Measurements from ENCODE around the gene BCAR3.
"Not testable (repeated sequence)": the region's sequence is repeated elsewhere in the genome, so short reads cannot be mapped to it uniquely, and the experiment has no call there.

Gene BCAR3

DNA sequence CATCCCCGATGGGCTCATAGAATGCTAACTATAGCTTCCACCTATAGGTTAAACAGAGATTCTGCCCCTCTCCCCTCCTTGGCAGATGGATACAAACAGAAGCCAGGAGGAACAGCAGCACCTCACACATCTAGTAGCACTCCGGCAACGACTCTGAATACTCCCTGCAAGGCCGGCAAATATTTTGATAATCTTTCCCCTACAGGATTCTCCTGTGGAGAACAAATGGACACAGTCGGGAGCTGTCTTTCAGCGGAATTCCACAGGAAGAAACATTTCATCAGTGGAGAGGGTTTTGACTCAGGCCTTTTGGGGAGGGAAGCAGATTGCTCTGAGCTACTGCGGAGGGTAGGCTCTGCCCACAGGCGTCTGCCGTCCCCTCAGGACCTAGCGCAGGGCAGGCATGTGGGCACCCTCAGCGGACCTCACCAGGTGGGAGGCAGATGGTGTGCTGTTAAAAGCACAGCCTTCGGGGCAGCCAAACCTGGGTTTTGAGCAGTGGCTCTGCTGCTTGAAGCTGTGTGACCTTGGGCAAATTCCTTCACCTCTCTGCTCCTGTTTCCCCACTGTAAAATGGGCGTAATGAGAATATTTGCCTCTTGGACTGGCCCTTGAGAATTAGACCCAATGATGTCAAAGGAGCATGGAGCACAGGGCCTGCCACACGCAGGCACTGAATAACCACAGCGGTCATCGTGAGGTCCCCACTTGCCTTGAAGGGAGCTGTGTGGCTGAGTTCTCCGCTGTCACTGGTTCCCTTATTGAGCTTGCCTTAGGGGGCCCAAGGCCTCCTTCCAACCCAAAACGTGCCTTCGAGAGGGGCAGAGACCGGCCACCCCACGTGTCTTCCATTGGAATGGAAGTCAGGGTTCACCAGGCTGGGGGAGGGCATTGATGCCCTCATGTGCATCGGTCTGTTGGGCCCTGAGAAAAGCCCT lies 19.2 kb upstream of the BCAR3 start:
- no peak overlapping the region for H3K4me3 Mint-ChIP-seq
- intact Hi-C loops (cut with micrococcal nuclease) = no loop called here
- H3K27ac Mint-ChIP-seq = no peak overlapping the region
- peaks cover 51% of the 10 kb centered on the region for H3K4me1 Mint-ChIP-seq (ENCODE audit: low read depth)
- H3K27me3 Mint-ChIP-seq = no peaks in the 10 kb centered on the region
- no peaks in the 10 kb centered on the region for H3K36me3 Mint-ChIP-seq (ENCODE audit: low read depth)
- no peaks in the 10 kb centered on the region for H3K9me3 Mint-ChIP-seq

DNA sequence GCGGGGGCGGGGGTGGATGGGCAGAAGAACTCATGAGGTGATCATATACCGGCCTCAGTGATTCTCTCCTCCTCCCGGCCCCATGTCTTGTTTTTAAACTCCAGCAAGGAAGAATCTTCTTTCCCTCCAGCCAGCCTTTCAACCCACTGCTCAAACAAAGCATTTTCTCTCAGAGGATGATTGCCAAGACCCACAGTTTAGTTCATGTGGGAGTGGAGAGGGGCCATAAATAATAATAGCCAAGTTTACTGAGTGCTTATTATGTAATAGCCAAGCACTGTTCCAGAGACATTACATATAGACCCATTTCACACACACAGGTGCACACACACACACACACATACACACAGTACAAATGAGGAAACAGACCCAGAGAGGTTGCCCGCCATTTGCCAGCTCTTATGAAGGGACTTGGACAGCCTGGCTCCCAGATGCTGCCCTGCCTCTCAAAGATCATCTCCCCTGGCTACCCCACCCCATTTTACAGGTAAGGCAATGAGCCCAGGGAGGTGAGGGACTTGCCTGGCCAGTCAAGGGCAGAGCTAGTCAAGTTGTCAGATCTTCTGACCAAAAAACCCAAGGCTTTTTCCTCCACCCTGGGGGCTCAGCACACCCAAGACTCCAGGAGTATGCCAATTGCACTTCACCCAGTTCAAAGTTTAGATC lies 18.0 kb upstream of the BCAR3 start:
- intact Hi-C loops (cut with micrococcal nuclease) = no loop called here
- Mint-ChIP-seq H3K4me3 (no peak overlapping the region), H3K9me3 (no peaks in the 10 kb centered on the region), H3K27me3 (no peaks in the 10 kb centered on the region), H3K27ac (no peak overlapping the region), H3K36me3 (ENCODE audit: low read depth) (no peaks in the 10 kb centered on the region), H3K4me1 (ENCODE audit: low read depth) (peaks cover 40% of the 10 kb centered on the region)

GRCh38 chr1:93699049-93699384 lies 17.4 kb upstream of the BCAR3 start:
- no peaks in the 10 kb centered on the region for H3K36me3 Mint-ChIP-seq (ENCODE audit: low read depth)
- no peak overlapping the region for H3K4me3 Mint-ChIP-seq
- no peaks in the 10 kb centered on the region for H3K9me3 Mint-ChIP-seq
- peaks cover 35% of the 10 kb centered on the region for H3K4me1 Mint-ChIP-seq (ENCODE audit: low read depth)
- intact Hi-C loops (cut with micrococcal nuclease) = no loop called here
- H3K27me3 Mint-ChIP-seq = no peaks in the 10 kb centered on the region
- no peak overlapping the region for H3K27ac Mint-ChIP-seq

- no peaks in the 10 kb centered on the region for H3K36me3 Mint-ChIP-seq (ENCODE audit: low read depth)
- no peaks in the 10 kb centered on the region for H3K9me3 Mint-ChIP-seq
- intact Hi-C loops (cut with micrococcal nuclease) = no loop called here
- no peak overlapping the region for H3K27ac Mint-ChIP-seq
- H3K4me1 Mint-ChIP-seq (ENCODE audit: low read depth) = peaks cover 29% of the 10 kb centered on the region
- H3K27me3 Mint-ChIP-seq = no peaks in the 10 kb centered on the region
- no peak overlapping the region for H3K4me3 Mint-ChIP-seq
These were observed 16.9 kb upstream of the BCAR3 start for GRCh38 chr1:93698329-93699048.

DNA sequence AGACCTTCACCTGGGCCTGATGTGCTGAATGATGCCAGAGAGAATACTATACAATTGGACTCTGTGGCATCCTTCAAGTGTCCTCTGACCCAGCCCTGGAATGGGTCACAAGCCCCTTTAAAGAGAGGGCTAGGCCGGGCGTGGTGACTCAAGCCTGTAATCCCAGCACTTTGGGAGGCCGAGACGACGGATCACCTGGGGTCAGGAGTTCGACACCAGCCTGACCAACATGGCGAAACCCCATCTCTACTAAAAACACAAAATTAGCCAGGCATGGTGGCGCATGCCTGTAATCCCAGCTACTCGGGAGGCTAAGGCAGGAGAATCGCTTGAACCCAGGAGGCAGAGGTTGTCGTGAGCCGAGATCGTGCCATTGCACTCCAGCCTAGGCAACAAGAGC lies 15.9 kb upstream of the BCAR3 start:
- intact Hi-C loops (cut with micrococcal nuclease); H3K27ac Mint-ChIP-seq; H3K4me3 Mint-ChIP-seq: not testable (repeated sequence)

GRCh38 chr1:93695411-93696005 lies 13.9 kb upstream of the BCAR3 start:
- no peak overlapping the region for H3K4me3 Mint-ChIP-seq
- no peaks in the 10 kb centered on the region for H3K27me3 Mint-ChIP-seq
- no peaks in the 10 kb centered on the region for H3K9me3 Mint-ChIP-seq
- intact Hi-C loops (cut with micrococcal nuclease) = no loop called here
- H3K27ac Mint-ChIP-seq = no peak overlapping the region
- peaks cover 28% of the 10 kb centered on the region for H3K4me1 Mint-ChIP-seq (ENCODE audit: low read depth)
- H3K36me3 Mint-ChIP-seq (ENCODE audit: low read depth) = no peaks in the 10 kb centered on the region

More for the DNA sequence above, 15.9 kb upstream of the BCAR3 start:
- H3K9me3 Mint-ChIP-seq; H3K27me3 Mint-ChIP-seq; H3K36me3 Mint-ChIP-seq (ENCODE audit: low read depth): not testable (repeated sequence)
- peaks cover 30% of the 10 kb centered on the region for H3K4me1 Mint-ChIP-seq (ENCODE audit: low read depth)

DNA sequence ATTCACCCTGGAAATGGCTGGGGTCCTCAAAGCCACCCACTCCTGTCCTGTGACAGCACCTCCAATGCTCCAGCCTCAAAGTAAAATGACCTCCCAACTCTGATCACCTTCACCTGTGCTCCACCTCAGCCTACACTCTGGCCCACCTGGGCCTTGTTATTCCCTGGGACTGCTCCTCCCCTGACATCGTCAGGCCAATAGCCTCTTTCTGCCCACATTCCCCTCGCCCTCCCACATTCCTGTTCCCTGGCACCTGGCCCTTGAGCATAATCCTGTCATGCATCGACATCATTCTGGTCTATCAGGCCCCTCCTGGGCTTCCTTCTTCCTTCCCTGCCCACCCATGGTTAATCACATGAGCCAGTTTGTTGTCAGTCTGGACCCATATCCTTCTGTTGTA lies 13.2 kb upstream of the BCAR3 start:
- intact Hi-C loops (cut with micrococcal nuclease) = no loop called here
- Mint-ChIP-seq H3K36me3 (ENCODE audit: low read depth) (no peaks in the 10 kb centered on the region), H3K4me3 (no peak overlapping the region), H3K9me3 (no peaks in the 10 kb centered on the region), H3K27ac (no peak overlapping the region), H3K4me1 (ENCODE audit: low read depth) (peaks cover 23% of the 10 kb centered on the region), H3K27me3 (no peaks in the 10 kb centered on the region)

GRCh38 chr1:93694039-93694438 lies 12.4 kb upstream of the BCAR3 start:
- Mint-ChIP-seq H3K4me3 (no peak overlapping the region), H3K4me1 (ENCODE audit: low read depth) (peaks cover 29% of the 10 kb centered on the region), H3K27ac (no peak overlapping the region), H3K36me3 (ENCODE audit: low read depth) (no peaks in the 10 kb centered on the region), H3K9me3 (no peaks in the 10 kb centered on the region), H3K27me3 (no peaks in the 10 kb centered on the region)
- intact Hi-C loops (cut with micrococcal nuclease) = no loop called here

GRCh38 chr1:93692983-93693591 lies 11.4 kb upstream of the BCAR3 start:
- H3K27me3 Mint-ChIP-seq = no peaks in the 10 kb centered on the region
- intact Hi-C loops (cut with micrococcal nuclease) = no loop called here
- H3K27ac Mint-ChIP-seq = peak overlapping the region; percentile 65
- H3K4me1 Mint-ChIP-seq (ENCODE audit: low read depth) = peaks cover 29% of the 10 kb centered on the region
- no peaks in the 10 kb centered on the region for H3K36me3 Mint-ChIP-seq (ENCODE audit: low read depth)
- H3K4me3 Mint-ChIP-seq = no peak overlapping the region
- no peaks in the 10 kb centered on the region for H3K9me3 Mint-ChIP-seq

DNA sequence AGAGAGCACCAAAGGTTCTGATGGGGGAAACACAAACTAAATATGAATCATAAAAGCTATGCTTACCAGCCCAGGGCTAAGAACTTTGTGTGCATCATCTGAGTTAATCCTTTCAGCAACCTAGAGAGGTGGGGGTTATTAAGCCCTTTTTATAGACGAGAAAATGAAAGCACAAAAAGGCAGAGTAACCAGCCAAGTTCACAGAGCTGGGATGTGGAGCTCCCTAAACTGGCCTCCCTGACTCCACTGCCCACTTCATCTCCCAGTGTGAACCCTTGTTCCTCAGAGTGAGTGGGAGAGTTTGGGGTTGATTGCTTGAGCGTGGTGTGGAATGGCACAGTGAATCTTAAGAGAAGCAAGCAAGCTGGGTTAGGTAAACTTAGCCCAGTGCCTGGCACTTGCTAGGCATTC lies 10.8 kb upstream of the BCAR3 start:
- H3K27me3 Mint-ChIP-seq = no peaks in the 10 kb centered on the region

GRCh38 chr1:93692026-93692425 lies 10.4 kb upstream of the BCAR3 start:
- Mint-ChIP-seq H3K27ac (no peak overlapping the region), H3K27me3 (no peaks in the 10 kb centered on the region)
- intact Hi-C loops (cut with micrococcal nuclease) = no loop called here

More for the DNA sequence above, 10.8 kb upstream of the BCAR3 start:
- Mint-ChIP-seq H3K27ac (no peak overlapping the region), H3K4me3 (no peak overlapping the region), H3K9me3 (no peaks in the 10 kb centered on the region), H3K36me3 (ENCODE audit: low read depth) (no peaks in the 10 kb centered on the region), H3K4me1 (ENCODE audit: low read depth) (peaks cover 29% of the 10 kb centered on the region)
- intact Hi-C loops (cut with micrococcal nuclease) = no loop called here

GRCh38 chr1:93690921-93691789 lies 9.5 kb upstream of the BCAR3 start:
- no peaks in the 10 kb centered on the region for H3K36me3 Mint-ChIP-seq (ENCODE audit: low read depth)
- intact Hi-C loops (cut with micrococcal nuclease) = no loop called here
- peaks cover 29% of the 10 kb centered on the region for H3K4me1 Mint-ChIP-seq (ENCODE audit: low read depth)
- no peak overlapping the region for H3K27ac Mint-ChIP-seq
- no peaks in the 10 kb centered on the region for H3K9me3 Mint-ChIP-seq
- H3K27me3 Mint-ChIP-seq = no peaks in the 10 kb centered on the region
- no peak overlapping the region for H3K4me3 Mint-ChIP-seq

More at GRCh38 chr1:93692026-93692425, 10.4 kb upstream of the BCAR3 start:
- peaks cover 29% of the 10 kb centered on the region for H3K4me1 Mint-ChIP-seq (ENCODE audit: low read depth)
- H3K9me3 Mint-ChIP-seq = no peaks in the 10 kb centered on the region
- no peaks in the 10 kb centered on the region for H3K36me3 Mint-ChIP-seq (ENCODE audit: low read depth)
- H3K4me3 Mint-ChIP-seq = no peak overlapping the region

- intact Hi-C loops (cut with micrococcal nuclease) = no loop called here
- H3K4me3 Mint-ChIP-seq = no peak overlapping the region
- no peaks in the 10 kb centered on the region for H3K9me3 Mint-ChIP-seq
- H3K36me3 Mint-ChIP-seq (ENCODE audit: low read depth) = no peaks in the 10 kb centered on the region
- peaks cover 34% of the 10 kb centered on the region for H3K4me1 Mint-ChIP-seq (ENCODE audit: low read depth)
- H3K27ac Mint-ChIP-seq = no peak overlapping the region
- no peaks in the 10 kb centered on the region for H3K27me3 Mint-ChIP-seq
These were observed 8.7 kb upstream of the BCAR3 start for GRCh38 chr1:93690341-93690740.

Measured in dendritic cell treated with granulocyte-macrophage colony-stimulating factor and Interleukin-4, amounts not matched to agents 40 ng/mL and 50 ng/mL, for 4 days (primary cell).